Measurements from ENCODE around the gene SGK1. TPM values are rescaled to one million over a fixed set of nuclear protein-coding genes. Genes with fewer than 3 reads are reported as not detected.
"Not testable (repeated sequence)": the region's sequence is repeated elsewhere in the genome, so short reads cannot be mapped to it uniquely, and the experiment has no call there.

The SGK1 gene
- polyA plus RNA-seq, 1 donor from 2014 or later, result 10.3 TPM

GRCh38 chr6:134238006-134238405, 79.9 kb downstream of the SGK1 start:
- Histone ChIP-seq H3K9me2 (ENCODE audit: insufficient read depth, low read length) (no peaks in the 10 kb centered on the region), H4K20me1 (ENCODE audit: insufficient read depth) (no peaks in the 10 kb centered on the region), H3K36me3 (ENCODE audit: insufficient read depth, low read length) (no peaks in the 10 kb centered on the region), H3K9me3 (ENCODE audit: low read length) (no peaks in the 10 kb centered on the region), H3K4me3 (ENCODE audit: low read length) (no peak overlapping the region), H3K27ac (ENCODE audit: low read length) (no peak overlapping the region), H2AFZ (ENCODE audit: low read depth, low read length) (no peak overlapping the region), H3K79me2 (replicated peaks; ENCODE audit: insufficient read depth, low read length) (no peaks in the 10 kb centered on the region), H3K27me3 (ENCODE audit: insufficient read depth, low read depth, low read length) (no peaks in the 10 kb centered on the region), H3K9ac (ENCODE audit: low read length) (no peak overlapping the region), H3F3A (ENCODE audit: insufficient read depth, low read length, poor library complexity, severe bottlenecking) (no peaks in the 10 kb centered on the region), H3K4me2 (ENCODE audit: low read length) (no peak overlapping the region)
- TF ChIP-seq EZH2 (IDR thresholded peaks at IDR 0.05; ENCODE audit: borderline replicate concordance, insufficient read depth, low read length, poor library complexity, severe bottlenecking) (no peak), TAF1 (IDR thresholded peaks at IDR 0.05; ENCODE audit: low read depth) (no peak), MXI1 (conservative IDR thresholded peaks at IDR 0.05; ENCODE audit: poor library complexity, severe bottlenecking) (no peak), POLR2AphosphoS5 (IDR thresholded peaks at IDR 0.05) (no peak), CTCF (IDR thresholded peaks at IDR 0.05; ENCODE audit: poor library complexity, severe bottlenecking) (no peak), EP300 (conservative IDR thresholded peaks at IDR 0.05; ENCODE audit: poor library complexity, severe bottlenecking) (no peak), SMC3 (conservative IDR thresholded peaks at IDR 0.05; ENCODE audit: poor library complexity) (no peak), RAD21 (conservative IDR thresholded peaks at IDR 0.05) (no peak)
- TF ChIP-seq, protein P1, sequence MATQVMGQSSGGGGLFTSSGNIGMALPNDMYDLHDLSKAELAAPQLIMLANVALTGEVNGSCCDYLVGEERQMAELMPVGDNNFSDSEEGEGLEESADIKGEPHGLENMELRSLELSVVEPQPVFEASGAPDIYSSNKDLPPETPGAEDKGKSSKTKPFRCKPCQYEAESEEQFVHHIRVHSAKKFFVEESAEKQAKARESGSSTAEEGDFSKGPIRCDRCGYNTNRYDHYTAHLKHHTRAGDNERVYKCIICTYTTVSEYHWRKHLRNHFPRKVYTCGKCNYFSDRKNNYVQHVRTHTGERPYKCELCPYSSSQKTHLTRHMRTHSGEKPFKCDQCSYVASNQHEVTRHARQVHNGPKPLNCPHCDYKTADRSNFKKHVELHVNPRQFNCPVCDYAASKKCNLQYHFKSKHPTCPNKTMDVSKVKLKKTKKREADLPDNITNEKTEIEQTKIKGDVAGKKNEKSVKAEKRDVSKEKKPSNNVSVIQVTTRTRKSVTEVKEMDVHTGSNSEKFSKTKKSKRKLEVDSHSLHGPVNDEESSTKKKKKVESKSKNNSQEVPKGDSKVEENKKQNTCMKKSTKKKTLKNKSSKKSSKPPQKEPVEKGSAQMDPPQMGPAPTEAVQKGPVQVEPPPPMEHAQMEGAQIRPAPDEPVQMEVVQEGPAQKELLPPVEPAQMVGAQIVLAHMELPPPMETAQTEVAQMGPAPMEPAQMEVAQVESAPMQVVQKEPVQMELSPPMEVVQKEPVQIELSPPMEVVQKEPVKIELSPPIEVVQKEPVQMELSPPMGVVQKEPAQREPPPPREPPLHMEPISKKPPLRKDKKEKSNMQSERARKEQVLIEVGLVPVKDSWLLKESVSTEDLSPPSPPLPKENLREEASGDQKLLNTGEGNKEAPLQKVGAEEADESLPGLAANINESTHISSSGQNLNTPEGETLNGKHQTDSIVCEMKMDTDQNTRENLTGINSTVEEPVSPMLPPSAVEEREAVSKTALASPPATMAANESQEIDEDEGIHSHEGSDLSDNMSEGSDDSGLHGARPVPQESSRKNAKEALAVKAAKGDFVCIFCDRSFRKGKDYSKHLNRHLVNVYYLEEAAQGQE (IDR thresholded peaks at IDR 0.05; ENCODE audit: borderline replicate concordance), result no peak

DNA sequence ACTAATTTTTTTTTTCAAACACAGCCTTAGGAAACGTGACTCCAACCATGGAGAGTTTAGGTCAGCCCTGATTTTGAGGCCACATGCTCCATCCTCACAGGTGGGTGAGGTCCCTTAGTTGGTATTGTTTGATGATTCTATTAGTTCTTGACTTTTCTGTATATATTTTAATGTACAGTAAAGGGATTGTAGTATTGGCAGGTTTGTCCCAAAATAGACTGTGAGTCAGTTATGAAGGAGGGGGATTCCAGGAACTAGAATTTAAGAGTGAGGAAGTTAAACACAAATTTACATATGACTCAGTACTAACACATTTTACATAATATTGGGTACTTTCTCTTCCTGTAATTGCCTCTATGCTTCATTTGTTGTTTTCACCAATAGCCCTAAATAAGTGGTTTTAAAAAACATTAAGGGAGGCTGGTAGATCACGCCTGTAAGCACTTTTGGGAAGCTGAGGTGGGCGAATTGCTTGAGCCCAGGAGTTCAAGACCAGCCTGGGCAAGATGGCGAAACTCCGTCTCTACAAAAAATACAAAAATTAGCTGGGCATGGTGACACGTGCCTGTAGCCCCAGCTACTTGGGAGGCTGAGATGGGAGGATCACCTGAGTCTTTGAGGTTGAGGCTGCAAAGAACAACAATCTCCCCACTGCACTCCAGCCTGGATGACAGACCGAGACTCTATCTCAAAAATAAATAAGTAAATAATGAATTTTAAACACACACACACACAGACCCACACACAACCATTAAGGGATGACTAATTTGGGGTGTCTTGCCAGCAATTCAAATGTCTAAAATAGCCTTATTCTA, 81.8 kb downstream of the SGK1 start:
- no peak overlapping the region for H2AFZ ChIP-seq (ENCODE audit: low read depth, low read length)
- TF ChIP-seq, protein P1 (IDR thresholded peaks at IDR 0.05; ENCODE audit: borderline replicate concordance), result no peak
- no peak for TF ChIP-seq TAF1 (IDR thresholded peaks at IDR 0.05; ENCODE audit: low read depth)
- no peak for TF ChIP-seq RAD21 (conservative IDR thresholded peaks at IDR 0.05)
- no peak for TF ChIP-seq CTCF (IDR thresholded peaks at IDR 0.05; ENCODE audit: poor library complexity, severe bottlenecking)
- TF ChIP-seq EP300 (conservative IDR thresholded peaks at IDR 0.05; ENCODE audit: poor library complexity, severe bottlenecking), result no peak

GRCh38 chr6:134235334-134235733, 82.6 kb downstream of the SGK1 start:
- not testable (repeated sequence) for H3K4me3 ChIP-seq (ENCODE audit: low read length); H3K9me3 ChIP-seq (ENCODE audit: low read length); H2AFZ ChIP-seq (ENCODE audit: low read depth, low read length); H3K27ac ChIP-seq (ENCODE audit: low read length); H3K27me3 ChIP-seq (ENCODE audit: insufficient read depth, low read depth, low read length); H4K20me1 ChIP-seq (ENCODE audit: insufficient read depth); H3K9ac ChIP-seq (ENCODE audit: low read length); H3K36me3 ChIP-seq (ENCODE audit: insufficient read depth, low read length); H3K79me2 ChIP-seq (replicated peaks; ENCODE audit: insufficient read depth, low read length); H3F3A ChIP-seq (ENCODE audit: insufficient read depth, low read length, poor library complexity, severe bottlenecking); H3K9me2 ChIP-seq (ENCODE audit: insufficient read depth, low read length)
- peak overlapping the region; percentile 30 for H3K4me2 ChIP-seq (ENCODE audit: low read length)

More for the DNA sequence above, 81.8 kb downstream of the SGK1 start:
- no peak overlapping the region for H3K9ac ChIP-seq (ENCODE audit: low read length)
- no peak overlapping the region for H3K4me3 ChIP-seq (ENCODE audit: low read length)
- no peaks in the 10 kb centered on the region for H3K36me3 ChIP-seq (ENCODE audit: insufficient read depth, low read length)
- H3K9me2 ChIP-seq (ENCODE audit: insufficient read depth, low read length), result no peaks in the 10 kb centered on the region
- H3K79me2 ChIP-seq (replicated peaks; ENCODE audit: insufficient read depth, low read length), result no peaks in the 10 kb centered on the region
- H3F3A ChIP-seq (ENCODE audit: insufficient read depth, low read length, poor library complexity, severe bottlenecking), result no peaks in the 10 kb centered on the region
- H4K20me1 ChIP-seq (ENCODE audit: insufficient read depth), result no peaks in the 10 kb centered on the region
- H3K4me2 ChIP-seq (ENCODE audit: low read length), result no peak overlapping the region
- no peaks in the 10 kb centered on the region for H3K27me3 ChIP-seq (ENCODE audit: insufficient read depth, low read depth, low read length)
- no peaks in the 10 kb centered on the region for H3K9me3 ChIP-seq (ENCODE audit: low read length)
- no peak overlapping the region for H3K27ac ChIP-seq (ENCODE audit: low read length)
